ENCODE results near the gene PIH1D1. TPM values are rescaled to one million over a fixed set of nuclear protein-coding genes. Genes with fewer than 3 reads are reported as not detected.

Gene PIH1D1
- total and polyA plus RNA-seq, 2 donors (not counting 3 experiments of a cell fraction or from before 2014, with no cell fraction given): 83.2 to 86.9 TPM

DNA sequence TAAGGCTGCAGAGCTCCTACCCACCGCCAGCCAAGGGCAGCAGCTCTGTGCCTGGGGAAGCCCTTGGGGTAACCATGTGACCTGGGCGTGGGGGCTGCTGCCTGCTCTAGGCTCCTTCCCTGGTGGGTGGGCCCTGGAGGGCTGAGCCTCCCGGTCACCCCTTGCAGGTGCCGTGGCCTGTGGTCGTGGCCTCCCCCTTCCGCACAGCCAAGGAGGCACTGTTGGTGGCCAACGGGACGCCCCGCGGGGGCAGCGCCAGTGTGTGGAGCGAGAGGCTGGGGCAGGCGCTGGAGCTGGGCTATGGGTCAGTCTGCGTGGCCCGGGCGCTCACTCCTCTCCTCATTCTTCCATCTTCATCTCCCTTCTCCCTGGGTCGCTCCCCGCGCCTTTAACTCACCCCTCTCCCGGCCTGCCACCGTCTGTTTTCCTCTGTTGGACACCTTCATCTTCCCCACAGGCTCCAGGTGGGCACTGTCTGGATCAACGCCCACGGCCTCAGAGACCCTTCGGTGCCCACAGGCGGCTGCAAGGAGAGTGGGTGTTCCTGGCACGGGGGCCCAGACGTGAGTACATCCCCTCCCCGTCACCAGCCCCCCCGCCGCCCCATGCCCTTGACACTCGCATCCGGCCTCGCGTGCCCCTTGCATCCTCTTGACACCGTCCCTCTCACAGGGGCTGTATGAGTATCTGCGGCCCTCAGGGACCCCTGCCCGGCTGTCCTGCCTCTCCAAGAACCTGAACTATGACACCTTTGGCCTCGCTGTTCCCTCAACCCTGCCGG, 12.5 kb upstream of the PIH1D1 start:
- H3K36me3 ChIP-seq (ENCODE audit: control insufficient read depth in 2 of 2, extremely low read depth in 1 of 2, insufficient read depth in 2 of 2, low read length in 2 of 2): peaks cover 0 to 12% of the 10 kb centered on the region in 2 experiments
- no peaks in the 10 kb centered on the region for H3K27me3 ChIP-seq (ENCODE audit: control insufficient read depth in 2 of 2, insufficient read depth in 2 of 2, low read length in 2 of 2)
- TF ChIP-seq POLR2A (IDR thresholded peaks at IDR 0.05; ENCODE audit: low read depth, low read length) (no peak), POLR2AphosphoS5 (IDR thresholded peaks at IDR 0.05; ENCODE audit: insufficient read depth, low read depth, low read length) (no peak), MYC (IDR thresholded peaks at IDR 0.05; ENCODE audit: low read depth, low read length) (no peak), GATA2 (IDR thresholded peaks at IDR 0.05; ENCODE audit: insufficient read depth, insufficient read length, low read depth, low read length) (no peak), JUN (IDR thresholded peaks at IDR 0.05; ENCODE audit: borderline replicate concordance, insufficient read depth, insufficient read length, low read depth) (no peak), EZH2 (IDR thresholded peaks at IDR 0.05; ENCODE audit: borderline replicate concordance, low read depth, low read length, severe bottlenecking) (no peak), FOS (IDR thresholded peaks at IDR 0.05; ENCODE audit: borderline replicate concordance, insufficient read depth, low read length) (no peak)
- TF ChIP-seq, protein P1, sequence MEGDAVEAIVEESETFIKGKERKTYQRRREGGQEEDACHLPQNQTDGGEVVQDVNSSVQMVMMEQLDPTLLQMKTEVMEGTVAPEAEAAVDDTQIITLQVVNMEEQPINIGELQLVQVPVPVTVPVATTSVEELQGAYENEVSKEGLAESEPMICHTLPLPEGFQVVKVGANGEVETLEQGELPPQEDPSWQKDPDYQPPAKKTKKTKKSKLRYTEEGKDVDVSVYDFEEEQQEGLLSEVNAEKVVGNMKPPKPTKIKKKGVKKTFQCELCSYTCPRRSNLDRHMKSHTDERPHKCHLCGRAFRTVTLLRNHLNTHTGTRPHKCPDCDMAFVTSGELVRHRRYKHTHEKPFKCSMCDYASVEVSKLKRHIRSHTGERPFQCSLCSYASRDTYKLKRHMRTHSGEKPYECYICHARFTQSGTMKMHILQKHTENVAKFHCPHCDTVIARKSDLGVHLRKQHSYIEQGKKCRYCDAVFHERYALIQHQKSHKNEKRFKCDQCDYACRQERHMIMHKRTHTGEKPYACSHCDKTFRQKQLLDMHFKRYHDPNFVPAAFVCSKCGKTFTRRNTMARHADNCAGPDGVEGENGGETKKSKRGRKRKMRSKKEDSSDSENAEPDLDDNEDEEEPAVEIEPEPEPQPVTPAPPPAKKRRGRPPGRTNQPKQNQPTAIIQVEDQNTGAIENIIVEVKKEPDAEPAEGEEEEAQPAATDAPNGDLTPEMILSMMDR (IDR thresholded peaks at IDR 0.05; ENCODE audit: extremely low read depth in 1 of 2, insufficient read depth in 1 of 2, low read depth in 1 of 2, low read length in 2 of 2): no peak
- TF ChIP-seq, protein P2, sequence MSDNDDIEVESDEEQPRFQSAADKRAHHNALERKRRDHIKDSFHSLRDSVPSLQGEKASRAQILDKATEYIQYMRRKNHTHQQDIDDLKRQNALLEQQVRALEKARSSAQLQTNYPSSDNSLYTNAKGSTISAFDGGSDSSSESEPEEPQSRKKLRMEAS (IDR thresholded peaks at IDR 0.05; ENCODE audit: insufficient read depth, insufficient read length): no peak
- no peak overlapping the region for H3K27ac ChIP-seq (ENCODE audit: insufficient read depth, low read depth, low read length)
- no peak overlapping the region for H3K4me2 ChIP-seq (ENCODE audit: insufficient read depth, low read length)
- ChIA-PET POLR2A (no interaction called here), CTCF (no interaction called here)
- dilution Hi-C loops (cut with MboI; ENCODE audit: extremely low pct_ligation_motif_present, low sequenced_read_pairs) (no loop called here), intact Hi-C loops (cut with micrococcal nuclease) (no loop called here)
- H3K4me1 ChIP-seq (ENCODE audit: control insufficient read depth, extremely low read depth, insufficient read depth, low read length): no peaks in the 10 kb centered on the region
- H3K79me2 ChIP-seq (ENCODE audit: control insufficient read depth, insufficient read depth, low read length): no peaks in the 10 kb centered on the region
- H4K20me1 ChIP-seq (replicated peaks; ENCODE audit: control insufficient read depth, extremely low read depth, insufficient read depth, low read length): no peaks in the 10 kb centered on the region
- no peaks in the 10 kb centered on the region for H3K9me1 ChIP-seq (replicated peaks; ENCODE audit: control insufficient read depth, extremely low read depth, insufficient read depth, low read length)
- no peak for DNase-seq (ENCODE audit: low read depth, low spot score)
- no peak overlapping the region for H3K4me3 ChIP-seq (replicated peaks in 1 of 3; ENCODE audit: insufficient read depth in 1 of 3, low read depth in 1 of 3, low read length in 3 of 3)
- no peak for FAIRE-seq
- no peak overlapping the region for H3K9ac ChIP-seq (replicated peaks; ENCODE audit: extremely low read depth, insufficient read depth, low read length)
- H3K9me3 ChIP-seq (replicated peaks; ENCODE audit: control insufficient read depth, insufficient read depth, low read length): no peaks in the 10 kb centered on the region
- no peak overlapping the region for H2AFZ ChIP-seq (ENCODE audit: low read depth, low read length)
- no TSS peak for BruUV-seq (replicated peaks)

Data from endothelial cell of umbilical vein (primary cell).